NCI-H1417 treated with DMSO at 0.1 percent for 48 hours (cell line): Measurements from ENCODE around the gene MRPL22.
"Not testable (repeated sequence)": the region's sequence is repeated elsewhere in the genome, so short reads cannot be mapped to it uniquely, and the experiment has no call there.

Source experiments
- DNase-seq: peaks from one replicate; lab custom pipeline; 2025; lab: John Stamatoyannopoulos, UW

MRPL22 gene

GRCh38 chr5:154995679-154996078 lies 54.8 kb downstream of the MRPL22 start:
- no peak for DNase-seq

- DNase-seq: no peak
Measured at GRCh38 chr5:154997746-154998145, 56.9 kb downstream of the MRPL22 start.

GRCh38 chr5:154999865-155000264 lies 59.0 kb downstream of the MRPL22 start:
- no peak for DNase-seq

- DNase-seq: no peak
Measured at GRCh38 chr5:155001523-155001922, 60.6 kb downstream of the MRPL22 start.

- not testable (repeated sequence) for DNase-seq
Measured at GRCh38 chr5:155002722-155003121, 61.8 kb downstream of the MRPL22 start.

- no peak for DNase-seq
Measured at GRCh38 chr5:155004138-155004744, 63.4 kb downstream of the MRPL22 start.

GRCh38 chr5:155006265-155006664 lies 65.4 kb downstream of the MRPL22 start:
- DNase-seq: not testable (repeated sequence)

- no peak for DNase-seq
Measured at GRCh38 chr5:155008669-155009068, 67.8 kb downstream of the MRPL22 start.

GRCh38 chr5:155010881-155011280 lies 70.0 kb downstream of the MRPL22 start:
- no peak for DNase-seq

GRCh38 chr5:155013526-155013925 lies 72.7 kb downstream of the MRPL22 start, which contains the start of gene KIF4B:
TSS of gene KIF4B (plus strand) at chr5:155013755. CDS start at chr5:155013860, 105 bp downstream.
- no peak for DNase-seq

GRCh38 chr5:155015239-155015638 lies 74.4 kb downstream of the MRPL22 start:
- DNase-seq: no peak

GRCh38 chr5:155017610-155018009 lies 76.7 kb downstream of the MRPL22 start:
- DNase-seq: no peak
